GM21360 (cell line): ENCODE measurements around the gene CNBP.

ENCODE experiments used
- ATAC-seq: cut with Tn5 transposase; IDR thresholded peaks from one replicate; pipeline ENCODE4 v1.9.1; 2021; ENCODE audit warnings: mild to moderate bottlenecking, moderate library complexity; ENCODE audit not compliant: unreplicated experiment

CNBP gene

DNA sequence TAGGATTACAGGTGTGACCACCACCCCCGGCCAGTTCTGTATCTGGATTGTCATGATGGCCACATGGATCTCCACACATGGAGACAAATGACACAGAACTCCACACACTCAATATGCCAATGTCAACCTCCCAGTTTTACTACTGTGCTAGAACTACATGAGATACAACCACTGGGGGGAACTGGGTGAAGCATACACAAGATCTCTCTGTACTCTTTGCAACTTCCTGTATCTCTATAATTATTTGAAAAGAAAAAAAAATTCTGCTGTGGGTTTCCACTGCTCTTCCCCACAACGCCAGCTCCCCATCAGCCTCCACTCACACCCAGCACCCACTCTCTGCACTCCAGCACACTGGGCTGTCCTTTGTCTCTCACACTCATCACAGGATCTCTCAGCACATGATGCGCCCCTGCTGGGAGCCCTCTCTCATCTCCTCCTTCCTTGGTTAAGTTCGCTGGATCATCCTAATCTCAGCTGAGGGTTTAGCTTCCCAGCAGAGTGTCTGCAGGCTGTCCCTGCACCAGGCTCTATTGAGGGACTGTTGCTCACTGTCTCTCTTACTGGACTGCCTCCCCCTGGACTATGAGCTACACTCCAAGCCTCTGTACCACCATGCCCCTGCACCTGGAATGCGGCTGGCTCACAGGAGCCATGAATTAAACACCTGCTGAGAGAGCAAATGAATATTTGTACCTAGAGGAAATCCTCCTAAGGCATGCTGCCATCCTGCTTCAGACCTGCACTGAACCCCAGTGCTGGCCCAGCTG is 51.4 kb downstream of the CNBP start:
- ATAC-seq = no peak

DNA sequence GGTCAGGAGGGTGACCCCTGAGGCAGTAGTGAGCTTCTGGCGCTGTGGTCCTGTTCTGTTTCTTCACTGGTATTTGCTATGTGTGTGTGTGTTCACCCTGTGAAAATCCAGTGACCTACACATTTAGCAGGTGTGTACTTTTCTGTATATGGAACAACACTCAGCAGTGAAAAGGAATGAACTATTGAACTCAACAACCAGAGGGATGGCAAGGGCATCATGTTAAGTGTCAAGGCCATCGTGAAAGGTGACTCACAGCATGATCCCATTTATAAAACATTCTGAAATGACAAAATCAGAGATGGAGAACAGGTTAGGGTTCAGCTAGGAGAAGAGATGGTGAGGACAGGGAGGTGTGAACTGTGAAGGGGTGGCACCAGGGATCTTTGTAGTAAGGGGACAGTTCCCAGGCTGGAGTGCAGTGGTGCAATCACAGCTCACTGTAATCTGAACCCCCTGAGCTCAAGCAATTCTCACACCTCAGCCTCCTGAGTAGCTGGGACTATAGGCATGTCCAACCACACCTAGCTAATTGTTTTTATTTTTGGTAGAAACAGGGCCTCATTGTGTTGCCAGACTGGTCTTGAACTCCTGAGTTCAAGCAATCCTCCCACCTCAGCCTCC is 52.1 kb downstream of the CNBP start:
- no peak for ATAC-seq

DNA sequence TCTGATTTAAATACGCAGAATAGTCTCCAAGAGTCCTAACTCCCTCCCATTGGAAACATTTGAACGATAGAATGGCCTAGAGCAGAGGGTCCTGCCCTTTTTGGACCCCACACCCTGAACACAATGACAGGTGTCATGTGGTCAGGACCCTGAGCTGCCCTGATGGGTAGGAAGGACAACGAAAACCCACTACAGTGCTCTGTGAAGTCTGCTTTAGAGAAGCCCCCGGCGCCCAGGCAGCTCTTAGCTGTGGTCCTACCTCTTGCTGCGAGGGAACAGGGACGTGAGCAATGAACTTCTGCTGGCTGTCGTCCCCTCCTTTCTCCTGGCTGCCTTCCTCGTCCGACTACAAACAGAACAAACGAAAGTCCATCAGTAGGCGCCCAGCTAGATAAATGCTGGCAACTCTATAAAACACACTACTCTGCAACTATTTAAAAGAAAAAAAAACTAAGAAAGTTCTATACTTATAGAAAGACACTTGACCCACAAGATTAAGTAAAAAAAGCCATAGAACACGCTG is 53.3 kb downstream of the CNBP start:
- ATAC-seq = no peak

DNA sequence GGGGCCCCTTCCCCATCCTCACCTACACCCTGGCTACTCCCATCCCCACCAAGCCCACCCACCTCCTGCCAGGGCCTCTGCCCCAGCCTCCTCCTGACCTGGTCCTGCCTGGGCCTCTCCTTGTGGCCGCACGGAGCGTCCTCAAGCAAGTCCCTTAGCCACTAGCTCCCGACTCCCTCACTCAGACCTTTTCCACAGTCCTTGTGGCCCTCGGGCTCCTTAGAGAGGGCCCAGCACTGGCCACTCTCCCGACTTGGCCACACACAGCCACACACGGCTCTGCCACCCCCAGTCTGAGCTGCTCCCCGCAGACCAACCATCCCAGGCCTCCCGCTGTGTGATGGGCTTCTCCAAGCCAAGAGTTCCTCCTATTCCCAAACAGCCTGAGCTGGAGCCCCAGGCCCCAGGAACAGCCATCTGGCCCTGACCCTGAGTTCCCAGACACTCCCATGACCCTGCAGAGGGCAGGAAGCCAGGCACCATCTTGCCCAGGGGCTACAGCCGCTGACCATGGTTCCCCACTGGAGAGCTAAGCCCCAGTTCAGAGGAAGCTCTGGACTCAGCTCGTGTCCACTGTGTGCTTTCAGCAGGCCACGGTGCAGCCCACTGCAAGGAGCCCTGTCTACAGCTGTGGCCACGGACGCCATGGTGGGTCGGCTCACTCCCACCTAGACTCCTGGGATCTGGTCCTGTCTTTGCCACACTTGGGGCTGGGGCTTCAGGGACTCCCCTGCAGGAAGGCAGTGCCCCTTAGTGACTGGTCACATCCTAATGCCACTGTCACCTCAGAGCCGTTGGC is 55.1 kb downstream of the CNBP start:
- ATAC-seq = no peak

DNA sequence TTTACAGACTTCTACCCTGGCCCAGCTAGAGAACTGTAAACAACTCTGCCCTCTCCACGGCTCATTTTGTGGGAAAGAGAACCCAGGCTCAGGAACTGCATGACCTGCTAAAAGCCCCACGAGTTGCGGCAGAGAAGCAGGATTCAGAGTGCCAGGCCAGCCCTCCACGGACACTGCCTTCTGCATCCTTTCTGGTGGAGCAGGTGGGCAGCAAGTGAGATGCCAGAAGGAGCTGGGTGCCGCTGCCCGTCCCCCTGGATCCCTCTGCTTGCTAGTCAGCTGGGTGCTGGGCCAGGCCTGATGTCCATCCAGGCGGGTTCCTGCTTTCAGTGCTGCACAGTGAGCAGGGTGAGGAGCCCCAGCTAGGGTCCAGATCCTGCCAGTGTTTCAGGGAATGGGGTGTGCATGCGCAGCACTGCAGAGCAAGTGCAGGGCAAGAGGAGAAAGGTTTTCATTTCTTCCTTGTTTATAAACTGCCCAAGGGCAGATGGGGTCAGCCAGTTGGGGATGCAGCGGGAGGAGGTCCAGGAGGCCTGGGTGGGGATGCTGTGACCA is 56.9 kb downstream of the CNBP start:
- no peak for ATAC-seq

DNA sequence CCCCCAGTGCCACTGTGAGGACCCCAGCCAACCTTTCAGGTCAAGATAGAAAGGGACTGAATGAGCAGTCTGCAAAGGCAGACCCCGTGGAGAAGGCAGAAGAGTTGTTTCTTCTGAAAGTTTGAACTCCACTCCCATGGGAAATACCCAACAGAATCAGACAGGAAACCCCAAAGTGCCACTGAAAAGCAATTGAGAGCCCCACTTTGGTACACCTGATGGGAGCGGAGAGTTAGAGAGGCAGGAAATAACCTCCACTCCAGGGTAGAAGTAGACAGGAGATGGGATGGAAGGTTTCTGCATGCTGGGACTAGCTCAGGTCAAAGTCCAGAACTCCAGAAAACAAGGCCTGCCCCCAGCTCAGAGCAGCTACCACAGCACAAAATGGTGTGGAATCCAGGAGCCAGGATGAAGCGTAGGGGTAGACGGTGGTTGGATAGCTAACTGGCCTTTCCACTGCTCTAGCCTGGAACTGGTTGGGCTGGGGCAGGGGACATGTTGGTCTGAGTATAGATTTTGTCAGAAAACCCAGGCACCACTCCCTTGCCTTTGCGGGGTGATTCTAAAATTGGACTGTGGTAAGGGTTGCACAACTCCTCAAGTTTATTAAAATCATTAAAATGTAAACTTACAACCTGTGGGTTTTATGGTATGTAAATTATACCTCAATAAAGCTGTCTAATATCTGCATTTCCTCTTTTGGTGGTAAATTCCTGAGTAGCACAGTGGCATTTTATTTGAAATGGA is 60.2 kb downstream of the CNBP start:
- no peak for ATAC-seq

DNA sequence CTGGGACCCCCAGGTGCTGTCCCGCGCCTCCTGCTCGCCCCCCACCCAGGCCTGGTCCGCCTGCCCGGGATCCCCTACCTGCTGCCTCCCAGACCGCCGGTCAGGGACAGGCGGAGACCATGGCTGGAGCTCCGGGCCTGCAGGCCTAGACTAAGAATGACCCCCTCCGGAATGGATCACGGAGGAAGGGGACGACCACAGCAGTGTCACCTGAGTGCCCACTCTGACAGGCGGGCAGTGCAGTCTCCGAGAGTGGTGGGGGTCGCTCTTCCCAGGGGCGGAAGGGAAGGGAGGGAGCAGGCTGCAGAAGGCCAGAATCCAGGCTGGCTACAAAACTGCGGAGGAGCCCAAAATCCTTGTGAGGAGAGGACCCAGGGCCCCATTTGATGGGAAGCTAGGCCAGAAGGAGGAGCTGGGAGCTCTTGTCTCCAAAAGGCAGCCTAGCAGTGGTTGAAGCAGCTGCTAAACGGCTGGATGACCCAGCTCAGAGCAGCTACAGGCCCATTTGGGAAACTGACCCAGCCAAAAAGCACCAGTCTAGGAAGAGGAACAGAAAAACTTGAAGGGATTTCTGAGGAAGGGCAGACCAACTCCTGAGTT is 61.2 kb downstream of the CNBP start:
- ATAC-seq = no peak

DNA sequence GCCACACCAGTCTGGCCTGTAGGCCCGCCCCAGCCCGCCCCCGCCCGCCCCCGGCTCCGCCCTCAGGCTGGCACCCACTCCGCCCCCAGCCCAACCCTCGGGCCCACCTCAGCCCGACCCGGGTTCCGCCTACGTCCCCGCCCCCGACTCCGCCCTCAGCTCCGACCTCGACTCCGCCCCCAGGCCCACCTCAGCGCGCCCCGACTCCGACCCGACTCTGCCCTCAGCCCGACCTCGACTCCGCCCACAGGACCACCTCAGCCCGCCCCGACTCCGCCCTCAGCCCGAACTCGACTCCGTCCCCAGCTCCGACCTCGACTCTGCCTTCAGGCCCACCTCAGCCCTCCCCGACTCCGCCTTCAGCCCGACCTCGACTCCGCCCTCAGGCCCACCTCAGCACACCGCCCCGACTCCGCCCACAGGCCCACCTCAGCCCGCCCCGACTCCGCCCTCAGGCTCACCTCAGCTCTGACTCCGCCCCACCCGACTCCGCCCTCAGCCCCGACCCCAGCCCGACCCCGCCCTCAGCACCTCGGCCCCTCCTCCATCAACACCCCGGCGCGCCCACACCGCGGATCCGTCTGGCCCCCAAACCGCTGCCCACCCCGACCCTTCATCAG is 61.8 kb downstream of the CNBP start, which contains the start of gene RAB43:
Gene RAB43, minus strand, starts transcription at position 13 of the 620 bp plus-strand sequence. CDS start 315 bp downstream, outside the sequence.
- ATAC-seq = peak; percentile 46

DNA sequence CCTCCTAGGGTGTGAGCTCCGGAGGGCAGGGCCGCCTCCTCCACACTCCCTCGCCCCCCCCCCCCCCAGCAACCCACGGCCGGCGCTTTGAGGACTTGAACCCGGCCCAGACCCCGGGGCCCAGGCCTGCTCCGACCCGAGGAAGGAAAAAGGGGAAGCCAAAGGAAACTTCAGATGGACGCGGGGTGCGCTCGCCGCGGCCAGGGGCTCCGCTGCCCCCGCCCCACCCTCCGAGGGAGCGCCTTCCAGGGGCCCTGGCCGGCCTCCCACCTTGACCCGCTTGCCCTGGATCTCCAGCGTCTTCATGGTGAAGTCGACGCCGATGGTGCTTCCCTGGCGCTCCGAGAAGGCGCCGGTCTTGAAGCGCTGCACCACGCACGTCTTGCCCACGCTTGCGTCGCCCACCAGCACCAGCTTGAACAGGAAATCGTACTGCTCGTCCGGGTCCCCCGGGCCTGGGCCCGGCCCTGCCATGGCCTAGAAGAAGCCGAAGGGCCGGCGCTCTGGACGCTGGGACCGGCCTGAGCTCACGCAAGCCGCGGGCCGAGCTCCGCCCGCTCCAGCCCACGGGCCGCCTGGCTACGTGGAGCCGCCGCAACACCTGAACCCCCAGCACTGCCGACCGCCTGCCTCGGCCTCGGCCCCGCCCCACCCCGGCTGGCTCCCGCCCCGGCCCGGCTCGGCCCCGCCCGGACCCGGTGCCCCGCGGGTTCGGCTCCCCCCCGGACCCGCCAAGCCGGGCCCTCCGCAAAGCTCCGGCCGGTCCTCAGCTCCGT is 62.5 kb downstream of the CNBP start:
- ATAC-seq = no peak

DNA sequence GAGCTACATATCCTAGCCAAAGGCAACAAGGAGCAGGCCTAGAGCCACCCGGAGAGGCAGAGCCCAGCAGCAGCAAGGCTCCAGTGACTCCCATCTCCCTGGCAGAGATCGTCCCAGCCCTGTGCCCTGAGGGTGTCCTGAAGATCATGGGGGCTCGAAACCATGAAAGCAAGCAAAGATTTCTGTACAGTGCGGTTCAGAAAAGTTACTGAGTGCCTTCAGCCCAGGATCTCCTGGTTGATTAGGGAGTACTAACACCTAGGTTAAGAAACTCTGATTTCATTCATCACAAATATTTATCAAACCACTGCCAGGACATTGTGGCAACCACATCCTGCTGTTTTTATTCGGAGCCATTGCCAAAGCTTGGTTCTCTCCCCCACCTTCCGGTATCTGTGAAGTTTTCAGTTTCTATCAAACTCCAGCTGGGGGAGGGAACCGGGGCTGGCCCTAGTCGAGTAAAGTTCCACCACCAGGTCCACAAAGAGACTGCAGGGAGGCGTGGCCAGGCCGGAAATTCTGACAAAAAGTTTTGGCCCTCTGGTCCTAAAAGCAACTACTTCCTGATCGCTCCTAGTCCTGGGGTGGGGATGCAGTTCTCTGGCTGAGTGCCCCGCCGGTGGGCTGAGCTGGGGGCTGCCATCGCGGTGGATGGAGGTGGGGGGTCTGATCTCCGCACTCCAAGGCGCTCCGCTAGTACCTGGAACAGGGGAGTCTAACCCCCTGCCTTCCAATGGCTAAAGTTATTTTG is 63.3 kb downstream of the CNBP start:
- ATAC-seq = peak; percentile 52

DNA sequence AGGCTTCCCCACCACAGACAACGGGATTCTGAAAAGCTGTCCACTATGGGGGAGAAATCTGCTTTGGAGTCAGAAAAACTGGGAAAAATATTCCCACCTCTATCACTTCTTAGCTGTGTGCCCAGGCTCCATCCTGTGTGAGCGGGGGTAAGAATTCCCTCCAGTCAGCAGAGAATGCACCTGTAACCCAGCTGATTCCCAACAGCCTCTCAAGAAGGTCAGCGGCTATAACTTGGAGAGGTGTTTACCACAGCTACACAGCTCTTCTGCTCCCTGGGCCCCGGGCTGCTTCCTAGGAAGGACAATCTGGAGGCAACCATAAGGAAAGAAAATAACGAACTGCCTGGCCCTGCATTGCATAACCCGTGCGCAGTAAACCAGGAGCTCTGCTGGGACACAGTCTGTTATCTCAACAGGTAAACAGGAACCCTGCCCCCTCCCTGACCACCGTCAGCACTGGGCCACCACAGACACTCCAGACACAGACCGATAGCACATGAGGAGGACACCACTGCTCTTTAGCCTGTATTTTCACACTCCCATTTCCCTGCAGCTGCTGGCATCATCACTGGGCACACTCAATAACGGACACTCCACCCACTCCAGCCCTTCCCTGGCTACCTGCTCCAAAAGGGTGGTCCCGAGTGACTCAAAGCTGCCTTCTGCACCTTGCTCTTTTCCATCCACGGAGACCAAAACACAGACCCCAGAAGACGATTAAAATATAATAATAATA is 64.2 kb downstream of the CNBP start:
- no peak for ATAC-seq

DNA sequence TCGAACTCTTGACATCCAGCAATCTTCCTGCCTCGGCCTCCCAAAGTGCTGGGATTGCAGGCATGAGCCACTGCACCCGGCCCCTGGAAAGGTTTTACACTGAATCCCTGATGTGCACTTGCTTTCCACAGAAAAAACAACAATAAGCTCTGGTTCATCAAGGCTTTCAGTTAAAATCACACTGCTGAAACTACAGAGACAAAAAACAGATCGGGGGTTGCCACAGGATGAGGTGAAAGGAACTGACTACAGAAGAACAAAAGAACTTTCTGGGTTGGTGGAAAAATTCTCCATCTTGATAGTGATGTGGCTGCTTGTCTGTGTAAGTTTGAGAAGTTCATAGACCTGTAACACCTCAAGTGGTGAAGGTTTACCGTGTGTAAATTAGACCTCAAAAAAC is 65.0 kb downstream of the CNBP start:
- no peak for ATAC-seq
